ENCODE data around the gene TXNL4B.

The TXNL4B gene

DNA sequence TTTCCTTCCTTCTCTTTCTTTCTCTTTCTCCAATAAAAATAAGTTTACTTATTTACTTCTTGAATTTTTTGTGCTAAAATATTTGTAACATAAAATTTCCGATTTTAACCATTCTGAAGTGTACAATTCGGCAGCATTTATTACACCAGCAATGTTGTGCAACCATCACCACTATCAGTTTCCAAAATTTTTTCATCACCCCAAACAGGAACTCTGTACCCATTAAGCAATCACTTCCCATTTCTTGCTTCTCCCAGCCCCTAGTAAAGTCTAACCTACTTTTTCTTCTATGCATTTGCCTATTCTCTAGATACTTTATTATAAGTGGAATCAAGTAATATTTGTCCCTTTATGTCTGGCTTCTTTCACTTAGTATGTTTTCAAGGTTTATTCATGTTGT is 41.6 kb downstream of the TXNL4B start:
- TF ChIP-seq, protein P1, sequence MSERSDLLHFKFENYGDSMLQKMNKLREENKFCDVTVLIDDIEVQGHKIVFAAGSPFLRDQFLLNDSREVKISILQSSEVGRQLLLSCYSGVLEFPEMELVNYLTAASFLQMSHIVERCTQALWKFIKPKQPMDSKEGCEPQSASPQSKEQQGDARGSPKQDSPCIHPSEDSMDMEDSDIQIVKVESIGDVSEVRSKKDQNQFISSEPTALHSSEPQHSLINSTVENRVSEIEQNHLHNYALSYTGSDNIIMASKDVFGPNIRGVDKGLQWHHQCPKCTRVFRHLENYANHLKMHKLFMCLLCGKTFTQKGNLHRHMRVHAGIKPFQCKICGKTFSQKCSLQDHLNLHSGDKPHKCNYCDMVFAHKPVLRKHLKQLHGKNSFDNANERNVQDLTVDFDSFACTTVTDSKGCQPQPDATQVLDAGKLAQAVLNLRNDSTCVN (tag by site-specific recombination; optimal IDR thresholded peaks at IDR 0.05) = no peak
- TF ChIP-seq ZNF146 (tag by site-specific recombination; IDR thresholded peaks at IDR 0.05) (no peak), ZNF423 (tag by site-specific recombination; IDR thresholded peaks at IDR 0.05) (no peak), ZNF292 (tag by site-specific recombination; IDR thresholded peaks at IDR 0.05; ENCODE audit: borderline replicate concordance, low read depth) (no peak), ZNF48 (tag by site-specific recombination; IDR thresholded peaks at IDR 0.05) (no peak), FEZF1 (tag by site-specific recombination; IDR thresholded peaks at IDR 0.05) (no peak), ZNF37A (tag by site-specific recombination; IDR thresholded peaks at IDR 0.05) (no peak), ZNF518A (tag by site-specific recombination; conservative IDR thresholded peaks at IDR 0.05; ENCODE audit: low read depth) (no peak), ZNF350 (tag by site-specific recombination; IDR thresholded peaks at IDR 0.05) (no peak), SETDB1 (IDR thresholded peaks at IDR 0.05; ENCODE audit: insufficient read length, low read length) (no peak), ZNF302 (tag by site-specific recombination; IDR thresholded peaks at IDR 0.05; ENCODE audit: low read depth) (no peak)
- TF ChIP-seq, protein P2, sequence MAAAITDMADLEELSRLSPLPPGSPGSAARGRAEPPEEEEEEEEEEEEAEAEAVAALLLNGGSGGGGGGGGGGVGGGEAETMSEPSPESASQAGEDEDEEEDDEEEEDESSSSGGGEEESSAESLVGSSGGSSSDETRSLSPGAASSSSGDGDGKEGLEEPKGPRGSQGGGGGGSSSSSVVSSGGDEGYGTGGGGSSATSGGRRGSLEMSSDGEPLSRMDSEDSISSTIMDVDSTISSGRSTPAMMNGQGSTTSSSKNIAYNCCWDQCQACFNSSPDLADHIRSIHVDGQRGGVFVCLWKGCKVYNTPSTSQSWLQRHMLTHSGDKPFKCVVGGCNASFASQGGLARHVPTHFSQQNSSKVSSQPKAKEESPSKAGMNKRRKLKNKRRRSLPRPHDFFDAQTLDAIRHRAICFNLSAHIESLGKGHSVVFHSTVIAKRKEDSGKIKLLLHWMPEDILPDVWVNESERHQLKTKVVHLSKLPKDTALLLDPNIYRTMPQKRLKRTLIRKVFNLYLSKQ (tag by site-specific recombination; IDR thresholded peaks at IDR 0.05; ENCODE audit: borderline replicate concordance) = no peak
- Histone ChIP-seq H3K9me3 (ENCODE audit: control insufficient read depth, insufficient read depth, low read depth, low read length) (no peaks in the 10 kb centered on the region), H3K4me1 (ENCODE audit: control insufficient read depth, insufficient read depth, low read length) (no peaks in the 10 kb centered on the region), H3K4me3 (ENCODE audit: low read depth, low read length) (no peak overlapping the region), H3K36me3 (ENCODE audit: control insufficient read depth in 2 of 2, insufficient read depth in 1 of 2, low read length in 2 of 2) (no peaks in the 10 kb centered on the region), H3K27ac (ENCODE audit: extremely low read depth, low read depth, low read length) (no peak overlapping the region)
- ChIA-PET POLR2A (no interaction called here), CTCF (no interaction called here)

DNA sequence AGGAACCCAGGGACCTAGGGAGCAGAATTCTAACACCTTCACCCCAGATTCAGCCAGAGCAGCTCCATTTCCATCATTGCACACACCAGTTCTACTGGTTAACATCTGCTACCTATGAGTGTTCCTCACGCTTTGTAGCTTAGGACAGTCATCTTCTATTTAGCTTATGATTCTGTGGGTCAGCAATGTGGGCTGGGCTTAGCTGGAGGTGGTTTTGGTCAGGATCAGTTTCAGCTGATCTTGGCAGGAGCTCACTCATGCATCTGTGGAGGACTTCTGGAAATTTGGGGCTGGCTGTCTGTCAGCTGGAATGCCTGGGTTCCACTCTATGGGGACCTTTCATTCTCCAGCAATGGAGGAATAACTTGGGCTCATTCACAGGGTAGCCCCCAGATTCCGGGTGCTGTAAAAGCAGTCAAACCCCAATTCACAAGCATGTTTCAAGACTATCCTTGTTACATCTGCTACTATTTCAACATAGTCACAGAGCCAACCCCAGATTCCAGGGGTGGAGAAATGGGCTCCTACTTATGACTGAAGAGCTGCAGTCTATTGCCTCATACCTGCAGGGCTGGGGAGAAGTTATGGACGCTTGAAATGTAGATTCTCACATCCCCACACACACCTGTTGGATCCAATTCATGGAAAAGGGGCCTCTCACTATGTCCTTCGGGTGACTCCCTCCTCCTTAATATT is 42.5 kb downstream of the TXNL4B start:
- TF ChIP-seq ZNF518A (tag by site-specific recombination; conservative IDR thresholded peaks at IDR 0.05; ENCODE audit: low read depth) (no peak), ZNF112 (tag by site-specific recombination; IDR thresholded peaks at IDR 0.05) (no peak)
- H3K4me3 ChIP-seq (ENCODE audit: low read depth, low read length) = no peak overlapping the region
- no peak overlapping the region for H3K27ac ChIP-seq (ENCODE audit: extremely low read depth, low read depth, low read length)
- ChIA-PET POLR2A (no interaction called here), CTCF (interaction anchor here (0.6 kb wide), 1 partner anchor 147 kb away, joined by 3 read pairs; no protein-coding TSS in a partner anchor)
- no peaks in the 10 kb centered on the region for H3K9me3 ChIP-seq (ENCODE audit: control insufficient read depth, insufficient read depth, low read depth, low read length)
- H3K36me3 ChIP-seq (ENCODE audit: control insufficient read depth in 2 of 2, insufficient read depth in 1 of 2, low read length in 2 of 2) = no peaks in the 10 kb centered on the region
- no peaks in the 10 kb centered on the region for H3K4me1 ChIP-seq (ENCODE audit: control insufficient read depth, insufficient read depth, low read length)

Measured in HEK293 (cell line).